HG03469 (cell line): ENCODE measurements around the gene FREY1.
"Not testable (repeated sequence)": the region's sequence is repeated elsewhere in the genome, so short reads cannot be mapped to it uniquely, and the experiment has no call there.

Experiments used
- ATAC-seq: cut with Tn5 transposase; IDR thresholded peaks from one replicate; pipeline ENCODE4 v1.9.1; 2021; ENCODE audit warnings: mild to moderate bottlenecking, moderate library complexity, moderate number of reproducible peaks; ENCODE audit not compliant: unreplicated experiment

The FREY1 gene

GRCh38 chr11:45917286-45917622 is 10.2 kb upstream of the FREY1 start:
- no peak for ATAC-seq

- no peak for ATAC-seq
Observed at GRCh38 chr11:45915446-45915845, 8.4 kb upstream of the FREY1 start.

GRCh38 chr11:45913942-45914635 is 7.0 kb upstream of the FREY1 start:
- ATAC-seq: no peak

GRCh38 chr11:45913514-45913913 is 6.4 kb upstream of the FREY1 start:
- ATAC-seq: no peak

- ATAC-seq: no peak
Observed at GRCh38 chr11:45910623-45911022, 3.6 kb upstream of the FREY1 start.

DNA sequence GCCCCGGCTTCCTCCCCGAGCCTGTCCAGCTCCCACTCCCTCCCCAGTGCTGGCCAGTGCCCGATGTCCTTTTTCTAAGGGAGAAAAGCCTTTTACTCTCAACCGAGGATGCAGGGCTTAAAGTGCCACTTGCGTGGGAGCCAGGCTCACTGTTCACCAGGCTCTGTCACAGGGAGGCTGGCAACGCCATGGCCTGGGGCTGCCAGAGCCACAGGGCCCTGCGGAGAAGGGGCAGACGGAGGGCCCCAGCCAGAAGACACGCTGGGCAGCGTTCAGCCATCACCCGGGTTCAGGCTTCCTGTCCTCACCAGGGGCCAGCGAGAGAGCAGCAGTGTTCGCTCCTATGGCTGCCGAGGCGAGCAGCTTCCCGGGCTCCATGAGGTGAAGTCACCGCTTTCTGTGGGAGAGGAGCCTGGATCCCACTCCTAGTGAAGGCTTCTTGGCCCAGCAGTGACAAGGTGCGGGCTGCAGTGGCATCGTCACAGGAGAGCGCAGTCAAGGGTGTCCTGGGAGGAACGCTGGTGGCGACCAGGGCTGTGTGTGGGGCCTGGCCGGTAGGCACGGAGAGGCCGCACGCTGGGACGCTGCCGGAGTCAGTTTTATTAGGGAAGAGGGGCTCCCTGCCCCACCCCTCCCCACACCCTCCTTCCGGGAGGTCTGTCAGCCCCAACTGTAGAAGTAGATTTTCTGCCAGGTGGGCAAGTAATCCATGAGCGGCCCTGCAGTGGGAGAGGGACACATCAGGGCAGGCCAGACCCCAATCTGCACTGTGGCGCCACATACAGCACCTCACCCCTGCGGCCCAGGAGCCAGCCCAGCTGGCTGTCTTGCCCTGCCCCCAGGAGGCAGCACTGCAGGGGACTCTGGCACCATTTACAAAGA is 2.8 kb upstream of the FREY1 start:
- no peak for ATAC-seq

- no peak for ATAC-seq
Observed at GRCh38 chr11:45907911-45908370, 870 bp upstream of the FREY1 start.

DNA sequence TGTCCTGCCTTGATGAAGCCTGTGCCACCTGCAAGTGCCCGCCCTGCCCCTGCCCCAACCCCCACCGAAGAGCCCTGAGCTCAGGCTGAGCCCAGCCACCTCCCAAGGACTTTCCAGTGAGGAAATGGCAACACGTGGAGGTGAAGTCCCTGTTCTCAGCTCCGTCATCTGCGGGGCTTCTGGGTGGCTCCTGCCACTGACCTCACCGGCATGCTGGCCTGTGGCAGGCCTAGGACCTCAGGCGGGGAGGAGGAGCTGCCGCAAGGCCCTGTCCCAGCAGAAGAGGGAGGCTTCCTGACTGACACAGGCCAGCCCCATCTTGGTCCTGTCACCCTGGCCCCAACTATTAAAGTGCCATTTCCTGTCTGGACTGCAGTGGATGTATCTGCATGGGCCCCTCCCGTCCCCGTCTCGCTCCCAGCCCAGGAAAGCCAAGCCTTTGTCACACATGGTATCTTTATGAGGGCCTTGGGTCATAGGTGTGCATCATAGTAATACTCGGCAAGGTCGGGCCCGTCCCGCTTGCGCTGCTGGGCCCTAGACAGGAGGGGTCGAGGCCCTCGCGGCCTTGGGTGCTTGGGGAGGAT is 882 bp downstream of the FREY1 start:
- ATAC-seq: no peak

- ATAC-seq: not testable (repeated sequence)
Observed at GRCh38 chr11:45905576-45905975, 1.5 kb downstream of the FREY1 start.

DNA sequence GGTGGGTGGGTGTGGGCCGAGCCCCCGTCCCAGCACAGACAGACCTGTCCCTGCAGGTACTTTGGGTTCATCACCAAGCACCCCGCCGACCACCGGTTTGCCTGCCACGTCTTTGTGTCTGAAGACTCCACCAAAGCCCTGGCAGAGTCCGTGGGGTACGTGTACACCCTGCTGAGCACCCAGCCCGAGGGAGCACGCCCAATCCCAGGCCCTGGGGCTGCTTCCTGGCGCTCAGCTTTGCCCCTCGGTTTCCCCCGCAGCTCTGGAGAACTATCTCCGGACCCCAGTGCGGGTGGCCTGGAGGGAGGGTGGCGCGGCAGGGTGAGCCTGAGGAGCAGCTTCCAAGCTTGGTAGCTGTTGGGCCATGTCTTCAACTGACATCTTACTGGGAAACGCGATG is 2.0 kb downstream of the FREY1 start:
- no peak for ATAC-seq

DNA sequence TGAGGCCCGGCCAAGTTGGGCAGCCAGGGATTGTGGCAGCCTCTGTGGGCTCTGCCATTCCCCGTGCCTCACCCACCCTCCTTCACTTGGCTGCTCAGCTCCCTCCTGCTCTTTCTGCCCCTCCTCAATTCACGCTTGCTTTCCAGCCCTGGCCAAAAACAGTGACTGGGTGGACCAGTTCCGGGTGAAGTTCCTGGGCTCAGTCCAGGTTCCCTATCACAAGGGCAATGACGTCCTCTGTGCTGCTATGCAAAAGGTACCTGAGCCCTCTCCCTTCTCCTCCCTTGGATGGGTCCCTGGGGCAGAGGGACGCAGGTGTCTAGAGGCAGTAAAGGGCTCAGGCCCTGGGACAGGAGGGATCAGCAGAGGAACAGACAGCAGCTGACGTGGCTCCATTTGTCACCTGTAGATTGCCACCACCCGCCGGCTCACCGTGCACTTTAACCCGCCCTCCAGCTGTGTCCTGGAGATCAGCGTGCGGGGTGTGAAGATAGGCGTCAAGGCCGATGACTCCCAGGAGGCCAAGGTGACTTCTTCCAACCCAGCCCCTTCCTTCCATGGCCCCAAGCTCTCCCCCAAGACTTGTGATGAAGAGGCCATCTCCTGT is 2.7 kb downstream of the FREY1 start:
- ATAC-seq: no peak

GRCh38 chr11:45902452-45903380 is 4.4 kb downstream of the FREY1 start:
- no peak for ATAC-seq

GRCh38 chr11:45901626-45902025 is 5.4 kb downstream of the FREY1 start:
- no peak for ATAC-seq

GRCh38 chr11:45900916-45901617 is 6.0 kb downstream of the FREY1 start:
- ATAC-seq: no peak

DNA sequence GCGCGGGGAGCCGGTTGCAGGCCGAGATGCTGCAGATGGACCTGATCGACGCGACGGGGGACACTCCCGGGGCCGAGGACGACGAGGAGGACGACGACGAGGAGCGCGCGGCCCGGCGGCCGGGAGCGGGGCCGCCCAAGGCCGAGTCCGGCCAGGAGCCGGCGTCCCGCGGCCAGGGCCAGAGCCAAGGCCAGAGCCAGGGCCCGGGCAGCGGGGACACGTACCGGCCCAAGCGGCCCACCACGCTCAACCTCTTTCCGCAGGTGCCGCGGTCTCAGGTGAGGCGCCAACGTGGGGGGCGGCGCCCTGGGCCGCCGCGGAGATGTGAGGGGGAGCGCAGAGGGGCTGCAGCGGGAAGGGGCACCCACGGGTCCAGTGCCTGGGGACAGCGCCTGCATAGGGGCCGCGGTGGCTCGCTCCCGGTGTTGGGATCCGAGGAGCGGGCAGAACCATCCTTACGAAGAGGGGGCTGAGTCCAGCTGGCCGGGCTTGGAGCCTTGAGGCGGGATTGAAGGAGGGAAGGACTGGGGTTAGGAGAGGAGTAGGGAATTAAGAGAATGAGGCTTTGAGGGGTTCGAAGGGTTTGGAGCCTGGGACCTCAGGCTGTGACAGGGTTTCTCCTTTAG is 6.8 kb downstream of the FREY1 start:
- not testable (repeated sequence) for ATAC-seq

DNA sequence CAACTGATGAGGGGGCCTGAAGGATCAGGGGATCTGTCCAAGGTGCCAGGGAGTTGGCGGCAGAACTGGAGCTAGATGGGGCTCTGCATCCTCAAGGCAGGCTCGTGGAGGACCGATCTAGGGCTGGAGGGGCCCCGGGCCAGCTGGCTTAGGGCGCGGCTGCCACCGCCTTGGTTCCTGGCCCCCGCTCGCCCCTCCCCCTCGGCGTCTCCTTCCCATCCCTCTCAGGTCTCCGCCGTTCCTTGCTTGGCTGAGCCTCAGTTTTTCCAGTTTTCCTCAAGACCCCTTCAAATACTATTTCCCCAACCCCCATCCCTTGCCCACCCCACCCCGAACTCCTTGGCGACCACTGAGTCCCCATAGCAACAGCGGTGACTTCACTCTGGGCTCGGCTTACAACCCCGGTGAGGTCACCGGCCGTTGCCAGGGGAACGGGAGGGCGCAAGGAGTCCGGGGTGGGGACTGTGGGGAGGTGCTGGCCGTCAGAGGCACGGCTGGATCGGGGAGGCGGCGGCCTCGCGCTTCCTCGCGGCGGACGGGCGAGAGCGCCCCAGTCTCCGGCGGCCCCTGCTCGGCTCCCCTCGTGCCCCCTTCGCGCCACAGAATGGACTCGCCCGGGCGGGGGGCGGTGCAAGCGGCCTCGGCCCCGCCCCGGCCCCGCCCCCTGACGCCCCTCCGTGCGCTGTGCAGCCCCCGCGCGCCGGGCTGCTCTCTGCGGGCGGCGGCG is 7.5 kb downstream of the FREY1 start:
- ATAC-seq: no peak

DNA sequence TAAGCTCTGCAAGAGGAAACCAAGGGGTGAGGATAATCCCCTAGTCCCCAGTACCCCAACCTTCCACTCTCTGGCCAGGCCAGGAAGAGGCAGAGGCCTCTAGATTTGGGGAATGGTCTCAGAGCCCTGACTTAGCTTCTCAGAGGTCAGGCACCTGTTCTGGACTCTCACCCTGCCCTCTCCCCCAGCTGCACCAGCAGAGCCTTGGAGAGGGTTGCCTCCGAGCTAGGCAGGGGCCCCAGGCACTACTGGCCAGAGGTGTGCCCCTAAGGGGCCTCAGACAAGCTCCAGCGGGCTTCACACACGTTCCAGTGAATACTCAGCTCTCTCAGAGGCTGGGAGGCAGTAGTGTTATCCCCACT is 8.0 kb downstream of the FREY1 start:
- ATAC-seq: no peak

DNA sequence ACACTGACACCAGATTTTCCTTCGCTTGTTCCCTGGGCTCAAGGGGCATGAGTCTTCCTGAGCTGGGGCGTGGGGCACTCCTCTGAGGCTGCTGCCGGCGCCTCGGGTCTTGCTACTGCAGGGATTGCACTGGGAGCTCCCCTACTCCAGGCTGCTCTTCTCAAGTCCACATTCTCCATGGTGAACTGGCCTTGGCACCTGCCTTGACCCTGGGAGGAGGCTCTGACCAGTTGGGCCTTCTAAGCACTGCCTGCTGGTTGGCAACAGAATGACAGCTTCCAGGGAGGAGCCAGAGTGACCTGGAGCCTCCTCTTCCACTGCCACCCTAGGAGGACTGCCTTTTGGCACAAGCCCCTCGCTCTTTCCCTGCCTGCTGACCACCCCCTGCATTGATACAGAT is 9.5 kb downstream of the FREY1 start:
- ATAC-seq: no peak
